SK-N-MC (cell line): ENCODE data around the gene LAMC2.

ENCODE experiments used
- EZH2 ChIP-seq: fragments of 200-600 bp; sonication (generic); IDR thresholded peaks from one replicate; pipeline ENCODE4 v1.6.1; 2017; ENCODE audit warnings: antibody characterized with exemption
- POLR2AphosphoS5 ChIP-seq: IDR thresholded peaks from 2 replicates; pipeline ENCODE4 v1.6.1; 2012; ENCODE audit warnings: mild to moderate bottlenecking, low read depth, low read length, borderline replicate concordance

GRCh38 chr1:183173828-183174227 lies 12.2 kb upstream of the LAMC2 start:
- TF ChIP-seq EZH2: no peak
- no peak for TF ChIP-seq POLR2AphosphoS5
